B cell (primary cell): ENCODE results near the gene COQ9. TPM values are rescaled to one million over a fixed set of nuclear protein-coding genes. Genes with fewer than 3 reads are reported as not detected.

ENCODE experiments used
- ATAC-seq: fragments of 200-7000 bp; cut with Tn5 transposase; one replicate; pipeline ENCODE4 v1.10.0; 2021; ENCODE audit warnings: low read depth, mild to moderate bottlenecking, moderate number of reproducible peaks, moderate library complexity
- CTCF ChIA-PET: fragments of 350-600 bp; sonication (Branson Sonifier 250); formaldehyde crosslinking; loops from one replicate; lab custom pipeline; 2021; ENCODE audit warnings: antibody characterized with exemption, inconsistent platforms; lab: Charles Lee
- POLR2A ChIA-PET: fragments of 350-600 bp; sonication (Branson Sonifier 250); formaldehyde crosslinking; loops from one replicate; lab custom pipeline; 2021; ENCODE audit warnings: antibody characterized with exemption; lab: Charles Lee
- DNase-seq: peaks from one replicate; pipeline ENCODE4 v3.0.0; 2013
- H2AFZ ChIP-seq: 2 replicates; pipeline ENCODE4 v1.6.1; 2012; ENCODE audit warnings: mild to moderate bottlenecking, low read depth, low read length; ENCODE audit not compliant: insufficient read depth, poor library complexity, severe bottlenecking
- H3K27ac ChIP-seq, 2 donors: 1 replicate in 1 of 2; 2 replicates in 1 of 2; pipeline ENCODE4 v1.5.1; 2012 to 2013; ENCODE audit warnings: low read length in 2 of 2, mild to moderate bottlenecking in 2 of 2, moderate library complexity in 1 of 2
- H3K27me3 ChIP-seq, 4 experiments: fragments of 200-600 bp in 1 of 4; sonication (generic) in 1 of 4; replicated peaks in 1 of 4; 1 replicate in 2 of 4; 2 replicates in 2 of 4; pipeline versions ENCODE4 v1.6.1 to v1.7.0; 2013 to 2016; ENCODE audit warnings: low read length in 3 of 4, mild to moderate bottlenecking in 2 of 4, mixed read lengths in 1 of 4, moderate library complexity in 1 of 4; ENCODE audit not compliant: insufficient read depth in 4 of 4, control insufficient read depth in 3 of 4; ENCODE audit errors: control extremely low read depth in 1 of 4
- H3K36me3 ChIP-seq, 2 experiments: replicated peaks in 1 of 2; 1 replicate in 1 of 2; 2 replicates in 1 of 2; pipeline versions ENCODE4 v1.6.1 to v1.7.1; 2013; ENCODE audit warnings: low read length in 1 of 2; ENCODE audit not compliant: insufficient read depth in 2 of 2, control insufficient read depth in 1 of 2; ENCODE audit errors: control extremely low read depth in 1 of 2, extremely low read depth in 1 of 2
- H3K4me1 ChIP-seq, 2 donors: fragments of 200-600 bp in 1 of 2; sonication (generic) in 1 of 2; 1 replicate in 1 of 2; 2 replicates in 1 of 2; pipeline versions ENCODE4 v1.5.1 to v1.6.1; 2013 to 2017; ENCODE audit warnings: low read length in 2 of 2; ENCODE audit not compliant: control insufficient read depth in 2 of 2, insufficient read depth in 2 of 2
- H3K4me2 ChIP-seq: replicated peaks from 2 replicates; pipeline ENCODE3; 2012; ENCODE audit warnings: mild to moderate bottlenecking, low read depth, low read length; ENCODE audit not compliant: poor library complexity, severe bottlenecking
- H3K4me3 ChIP-seq, 5 experiments: fragments of 200-600 bp in 1 of 5; sonication (generic) in 1 of 5; 1 replicate in 3 of 5; 2 replicates in 2 of 5; pipeline versions ENCODE4 v1.5.1 to v1.7.0; 2011 to 2016; ENCODE audit warnings: low read length in 4 of 5, mild to moderate bottlenecking in 4 of 5, low read depth in 2 of 5, control low read depth in 1 of 5, moderate library complexity in 1 of 5; ENCODE audit not compliant: insufficient read depth in 1 of 5; ENCODE audit errors: control extremely low read depth in 1 of 5, extremely low read depth in 1 of 5
- H3K79me2 ChIP-seq: fragments of 200-600 bp; sonication (generic); one replicate; pipeline ENCODE4 v1.6.0; 2016; ENCODE audit warnings: low read length; ENCODE audit not compliant: control insufficient read depth, insufficient read depth
- H3K9ac ChIP-seq: fragments of 200-600 bp; sonication (generic); 2 replicates; pipeline ENCODE4 v1.6.1; 2017; ENCODE audit warnings: mild to moderate bottlenecking, low read length, moderate library complexity
- H3K9me3 ChIP-seq, 3 donors: one replicate each; pipeline versions ENCODE4 v1.6.1 to v1.7.1; 2013; ENCODE audit warnings: low read length in 2 of 3; ENCODE audit not compliant: control insufficient read depth in 2 of 3, insufficient read depth in 1 of 3; ENCODE audit errors: control extremely low read depth in 1 of 3
- H4K20me1 ChIP-seq: 2 replicates; pipeline ENCODE4 v1.6.0; 2012; ENCODE audit warnings: mild to moderate bottlenecking, low read length; ENCODE audit not compliant: insufficient read depth, control insufficient read depth, poor library complexity, severe bottlenecking
- H3K27ac Mint-ChIP-seq: one replicate; pipeline ENCODE4 v1.8.0; 2021; ENCODE audit warnings: mixed read lengths
- H3K27me3 Mint-ChIP-seq: one replicate; pipeline ENCODE4 v1.8.0; 2021; ENCODE audit warnings: mixed read lengths
- H3K4me1 Mint-ChIP-seq: one replicate; pipeline ENCODE4 v1.8.0; 2021; ENCODE audit warnings: mixed read lengths
- H3K4me3 Mint-ChIP-seq: one replicate; pipeline ENCODE4 v1.8.0; 2021; ENCODE audit warnings: mixed read lengths
- H3K9me3 Mint-ChIP-seq: one replicate; pipeline ENCODE4 v1.8.0; 2022; ENCODE audit warnings: mixed read lengths; ENCODE audit not compliant: insufficient read depth
- EZH2 ChIP-seq: IDR thresholded peaks from 2 replicates; pipeline ENCODE4 v1.6.1; 2012; ENCODE audit warnings: borderline replicate concordance, low read depth, mild to moderate bottlenecking, moderate library complexity, low read length; ENCODE audit not compliant: insufficient read depth, poor library complexity, severe bottlenecking
- WGBS: methylation state at CpG from one replicate; pipeline ENCODE4 v1.1.5; 2013; ENCODE audit warnings: missing lambda C conversion rate; ENCODE audit not compliant: insufficient coverage; 5-methylcytosine and 5-hydroxymethylcytosine counted together
- intact Hi-C: fragments of 100-400 bp; cut with micrococcal nuclease; formaldehyde crosslinking; loops from one replicate; pipeline ENCODE4 v1.10.0; 2022
- polyA plus RNA-seq: library from polyadenylated mRNA; depleted of rRNA; stranded (reverse); fragments of >200 nt; gene quantifications from 2 replicates; pipeline ENCODE4 v1.2.3, GENCODE V29; 2012
- total RNA-seq, 2 donors: library from RNA; stranded (reverse); fragments of 120-200 nt in 1 of 2; gene quantifications; 1 replicate in 1 of 2; 2 replicates in 1 of 2; pipeline versions ENCODE4 v1.2.3 to v1.2.4, GENCODE V29; 2013 to 2022
- TF ChIP-seq, protein P1 (sequence below): fragments of 200-600 bp; IDR thresholded peaks from one replicate; pipeline ENCODE4 v1.8.0; 2022; ENCODE audit warnings: antibody characterized with exemption, mild to moderate bottlenecking

The COQ9 gene
- total and polyA plus RNA-seq, 2 donors (not counting 1 experiment from before 2014, with no cell fraction given): 41.5 to 53.0 TPM

DNA sequence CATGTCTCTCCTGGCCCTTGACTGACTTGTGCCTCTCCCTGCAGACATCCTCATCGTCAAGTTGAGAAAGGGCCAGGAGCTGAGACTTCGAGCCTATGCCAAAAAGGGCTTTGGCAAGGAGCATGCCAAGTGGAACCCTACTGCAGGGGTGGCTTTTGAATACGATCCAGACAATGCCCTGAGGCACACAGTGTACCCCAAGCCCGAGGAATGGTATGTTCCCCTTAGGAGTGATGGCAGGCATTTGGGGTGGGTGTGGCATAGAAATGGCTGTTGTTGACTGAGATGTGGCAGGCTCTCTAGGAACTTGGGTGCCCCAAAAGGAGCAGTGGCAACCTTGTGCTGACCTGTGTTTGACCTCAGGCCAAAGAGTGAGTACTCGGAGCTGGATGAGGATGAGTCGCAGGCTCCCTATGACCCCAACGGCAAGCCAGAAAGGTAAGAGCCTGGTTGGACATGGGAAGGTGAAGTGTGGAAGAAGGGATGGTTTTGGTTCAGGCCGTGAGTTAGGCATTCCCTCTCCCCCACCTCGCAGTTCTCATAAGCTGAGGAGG, 22.7 kb downstream of the COQ9 start:
- ATAC-seq (no peak), DNase-seq (no peak)
- Histone ChIP-seq H3K9me3 (no peaks in the 10 kb centered on the region), H3K79me2 (peaks cover 2% of the 10 kb centered on the region), H3K27ac (no peak overlapping the region), H4K20me1 (peaks cover 10% of the 10 kb centered on the region), H3K4me2 (no peak overlapping the region), H3K9ac (no peak overlapping the region), H3K4me3 (no peak overlapping the region), H2AFZ (no peak overlapping the region), H3K36me3 (peaks cover 10 to 68% of the 10 kb centered on the region in 2 experiments), H3K4me1 (peaks cover 0 to 3% of the 10 kb centered on the region in 2 donors), H3K27me3 (no peaks in the 10 kb centered on the region)
- Mint-ChIP-seq H3K27ac (no peak overlapping the region), H3K9me3 (no peaks in the 10 kb centered on the region), H3K4me1 (peaks cover 9% of the 10 kb centered on the region), H3K4me3 (no peak overlapping the region), H3K27me3 (no peaks in the 10 kb centered on the region)
- CTCF ChIA-PET: interaction anchor here (0.7 kb wide), 1 partner anchor 51 kb away, joined by 3 read pairs; no protein-coding TSS in a partner anchor
- TF ChIP-seq, protein P1, sequence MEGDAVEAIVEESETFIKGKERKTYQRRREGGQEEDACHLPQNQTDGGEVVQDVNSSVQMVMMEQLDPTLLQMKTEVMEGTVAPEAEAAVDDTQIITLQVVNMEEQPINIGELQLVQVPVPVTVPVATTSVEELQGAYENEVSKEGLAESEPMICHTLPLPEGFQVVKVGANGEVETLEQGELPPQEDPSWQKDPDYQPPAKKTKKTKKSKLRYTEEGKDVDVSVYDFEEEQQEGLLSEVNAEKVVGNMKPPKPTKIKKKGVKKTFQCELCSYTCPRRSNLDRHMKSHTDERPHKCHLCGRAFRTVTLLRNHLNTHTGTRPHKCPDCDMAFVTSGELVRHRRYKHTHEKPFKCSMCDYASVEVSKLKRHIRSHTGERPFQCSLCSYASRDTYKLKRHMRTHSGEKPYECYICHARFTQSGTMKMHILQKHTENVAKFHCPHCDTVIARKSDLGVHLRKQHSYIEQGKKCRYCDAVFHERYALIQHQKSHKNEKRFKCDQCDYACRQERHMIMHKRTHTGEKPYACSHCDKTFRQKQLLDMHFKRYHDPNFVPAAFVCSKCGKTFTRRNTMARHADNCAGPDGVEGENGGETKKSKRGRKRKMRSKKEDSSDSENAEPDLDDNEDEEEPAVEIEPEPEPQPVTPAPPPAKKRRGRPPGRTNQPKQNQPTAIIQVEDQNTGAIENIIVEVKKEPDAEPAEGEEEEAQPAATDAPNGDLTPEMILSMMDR: no peak
- no peak for TF ChIP-seq EZH2
- POLR2A ChIA-PET: no interaction called here
- intact Hi-C loops: no loop called here
- 95% methylated on average over 7 of the region's 9 CpGs for WGBS

DNA sequence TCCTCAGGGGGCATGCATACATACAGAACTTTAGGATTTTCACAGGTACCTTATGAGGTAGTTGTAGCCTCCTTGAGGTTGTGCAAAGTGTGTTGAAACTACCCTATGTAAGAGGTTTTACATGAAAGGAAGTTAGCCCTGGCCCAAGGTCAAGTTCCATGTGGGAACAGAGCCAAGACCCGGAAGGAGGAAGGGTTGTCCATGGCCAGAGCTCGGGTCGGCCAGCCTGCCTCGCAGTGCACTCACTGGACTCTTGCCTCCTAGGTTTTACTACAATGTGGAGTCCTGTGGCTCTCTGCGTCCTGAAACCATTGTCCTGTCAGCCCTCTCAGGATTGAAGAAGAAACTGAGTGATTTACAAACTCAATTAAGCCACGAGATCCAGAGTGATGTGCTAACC, 23.4 kb downstream of the COQ9 start:
- ChIA-PET CTCF (interaction anchor here (0.7 to 0.9 kb wide), 3 partner anchors 9 to 50 kb away, joined by 3 read pairs; partner anchors contain the start of gene POLR2C), POLR2A (no interaction called here)
- Histone ChIP-seq H3K4me1 (peaks cover 1 to 8% of the 10 kb centered on the region in 2 donors), H3K27ac (no peak overlapping the region), H3K9me3 (no peaks in the 10 kb centered on the region), H3K36me3 (peaks cover 7 to 64% of the 10 kb centered on the region in 2 experiments), H3K79me2 (no peaks in the 10 kb centered on the region), H3K4me3 (no peak overlapping the region), H3K27me3 (no peaks in the 10 kb centered on the region), H3K9ac (no peak overlapping the region), H2AFZ (no peak overlapping the region), H3K4me2 (no peak overlapping the region), H4K20me1 (peaks cover 7% of the 10 kb centered on the region)
- intact Hi-C loops: no loop called here
- 93% methylated on average over 6 of the region's 6 CpGs for WGBS
- Mint-ChIP-seq H3K9me3 (no peaks in the 10 kb centered on the region), H3K4me3 (no peak overlapping the region), H3K27ac (no peak overlapping the region), H3K4me1 (peaks cover 10% of the 10 kb centered on the region), H3K27me3 (no peaks in the 10 kb centered on the region)
- DNase-seq (no peak), ATAC-seq (no peak)
- TF ChIP-seq, protein P1: no peak
- TF ChIP-seq EZH2: no peak
